Hepatocyte (in vitro differentiated cells): ENCODE data around the gene CEACAM16. TPM values are rescaled to one million over a fixed set of nuclear protein-coding genes. Genes with fewer than 3 reads are reported as not detected.

Experiments used
- DNase-seq: peaks from one replicate; pipeline ENCODE4 v3.0.0-alpha.2; 2016; ENCODE audit warnings: low spot score
- H2AFZ ChIP-seq: fragments of 200-600 bp; sonication (generic); 2 replicates; pipeline ENCODE4 v1.6.0; 2016; ENCODE audit warnings: antibody characterized with exemption, mild to moderate bottlenecking
- H3K27ac ChIP-seq: fragments of 200-600 bp; sonication (generic); 2 replicates; pipeline ENCODE4 v1.5.1; 2016; ENCODE audit warnings: mild to moderate bottlenecking
- H3K27me3 ChIP-seq: fragments of 200-600 bp; sonication (generic); 2 replicates; pipeline ENCODE4 v1.6.1; 2016
- H3K36me3 ChIP-seq: fragments of 200-600 bp; sonication (generic); replicated peaks from 2 replicates; pipeline ENCODE4 v1.5.1; 2016; ENCODE audit warnings: low read depth; ENCODE audit not compliant: insufficient read depth
- H3K4me1 ChIP-seq: fragments of 200-600 bp; sonication (generic); 2 replicates; pipeline ENCODE4 v1.5.1; 2016; ENCODE audit warnings: mild to moderate bottlenecking, moderate library complexity; ENCODE audit not compliant: insufficient read depth
- H3K4me2 ChIP-seq: fragments of 200-600 bp; sonication (generic); 2 replicates; pipeline ENCODE4 v1.6.0; 2016
- H3K4me3 ChIP-seq: fragments of 200-600 bp; sonication (generic); 2 replicates; pipeline ENCODE4 v1.5.1; 2016; ENCODE audit warnings: mild to moderate bottlenecking
- H3K79me2 ChIP-seq: fragments of 200-600 bp; sonication (generic); 2 replicates; pipeline ENCODE4 v1.6.0; 2017; ENCODE audit warnings: mild to moderate bottlenecking
- H3K9me2 ChIP-seq: fragments of 200-600 bp; sonication (generic); replicated peaks from 2 replicates; pipeline ENCODE4 v1.6.0; 2017; ENCODE audit warnings: mild to moderate bottlenecking; ENCODE audit not compliant: insufficient read depth
- H3K9me3 ChIP-seq: fragments of 200-600 bp; sonication (generic); 2 replicates; pipeline ENCODE4 v1.5.1; 2016; ENCODE audit warnings: low read depth, mild to moderate bottlenecking
- H4K20me1 ChIP-seq: fragments of 200-600 bp; sonication (generic); 2 replicates; pipeline ENCODE4 v1.6.0; 2016; ENCODE audit warnings: mild to moderate bottlenecking; ENCODE audit not compliant: insufficient read depth, poor library complexity, severe bottlenecking
- CTCF ChIP-seq: fragments of 200-600 bp; sonication (generic); IDR thresholded peaks from 2 replicates; pipeline ENCODE4 v1.5.1; 2016; ENCODE audit warnings: antibody characterized with exemption, mild to moderate bottlenecking; ENCODE audit not compliant: poor library complexity
- EZH2 ChIP-seq: fragments of 200-600 bp; sonication (generic); IDR thresholded peaks from 2 replicates; pipeline ENCODE4 v1.6.1; 2016; ENCODE audit warnings: antibody characterized with exemption, mild to moderate bottlenecking, borderline replicate concordance
- EZH2phosphoT487 ChIP-seq: fragments of 200-600 bp; sonication (generic); IDR thresholded peaks from one replicate; pipeline ENCODE4 v1.6.1; 2018; ENCODE audit warnings: antibody characterized with exemption, mild to moderate bottlenecking, low read depth, moderate library complexity; ENCODE audit not compliant: unreplicated experiment, severe bottlenecking
- WGBS: methylation state at CpG from one replicate; pipeline ENCODE4 v1.1.6; 2016; ENCODE audit warnings: low lambda C conversion rate; ENCODE audit errors: missing lambda C conversion rate; 5-methylcytosine and 5-hydroxymethylcytosine counted together
- polyA plus RNA-seq: library from polyadenylated mRNA; unstranded; fragments of >200 nt; fragmentation: Nextera tagmentation; extraction: Ambion mirVana; gene quantifications from 2 replicates; pipeline ENCODE4 v1.2.1, GENCODE V29; 2016
- total RNA-seq: library from RNA; depleted of rRNA; stranded (reverse); fragments of >200 nt; gene quantifications from 2 replicates; pipeline ENCODE4 v1.2.3, GENCODE V29; 2014

The CEACAM16 gene
- total and polyA plus RNA-seq, 2 experiments from 2014 or later, result 0.73 TPM; not detected in 1

- Histone ChIP-seq H3K4me1 (peaks cover 41% of the 10 kb centered on the region), H3K36me3 (no peaks in the 10 kb centered on the region)
- TF ChIP-seq EZH2phosphoT487 (no peak), CTCF (no peak), EZH2 (no peak)
These were observed 55.2 kb downstream of the CEACAM16 start for GRCh38 chr19:44753932-44754749.

GRCh38 chr19:44754750-44755080 lies 55.8 kb downstream of the CEACAM16 start:
- TF ChIP-seq EZH2phosphoT487, result no peak
- no peak for TF ChIP-seq EZH2
- TF ChIP-seq CTCF, result no peak
- 47% methylated on average over 11 of the region's 11 CpGs for WGBS
- Histone ChIP-seq H4K20me1 (no peaks in the 10 kb centered on the region), H3K9me2 (no peaks in the 10 kb centered on the region), H3K27me3 (no peaks in the 10 kb centered on the region), H3K36me3 (no peaks in the 10 kb centered on the region), H3K4me1 (peaks cover 41% of the 10 kb centered on the region), H3K9me3 (no peaks in the 10 kb centered on the region), H3K4me2 (peak overlapping the region; percentile 82), H3K4me3 (no peak overlapping the region), H3K27ac (peak overlapping the region; percentile 38), H3K79me2 (peaks cover 33% of the 10 kb centered on the region), H2AFZ (no peak overlapping the region)
- DNase-seq, result no peak

More at GRCh38 chr19:44753932-44754749, 55.2 kb downstream of the CEACAM16 start:
- H3K27me3 ChIP-seq, result no peaks in the 10 kb centered on the region
- H3K27ac ChIP-seq, result peak overlapping the region; percentile 90
- peak; percentile 92 for DNase-seq
- no peaks in the 10 kb centered on the region for H3K9me2 ChIP-seq
- H2AFZ ChIP-seq, result no peak overlapping the region
- peaks cover 39% of the 10 kb centered on the region for H3K79me2 ChIP-seq
- no peaks in the 10 kb centered on the region for H4K20me1 ChIP-seq
- H3K9me3 ChIP-seq, result no peaks in the 10 kb centered on the region
- no peak overlapping the region for H3K4me3 ChIP-seq
- peak overlapping the region; percentile 82 for H3K4me2 ChIP-seq
- 9% methylated on average over 18 of the region's 33 CpGs for WGBS

GRCh38 chr19:44755219-44755618 lies 56.3 kb downstream of the CEACAM16 start:
- no peaks in the 10 kb centered on the region for H3K36me3 ChIP-seq
- H3K9me2 ChIP-seq, result no peaks in the 10 kb centered on the region
- no peak overlapping the region for H2AFZ ChIP-seq
- H4K20me1 ChIP-seq, result no peaks in the 10 kb centered on the region
- no peak for TF ChIP-seq EZH2phosphoT487
- no peak for TF ChIP-seq EZH2
- TF ChIP-seq CTCF, result no peak
- 93% methylated on average over 4 of the region's 4 CpGs for WGBS
- H3K27ac ChIP-seq, result no peak overlapping the region
- no peak overlapping the region for H3K4me3 ChIP-seq
- no peaks in the 10 kb centered on the region for H3K27me3 ChIP-seq
- peaks cover 28% of the 10 kb centered on the region for H3K79me2 ChIP-seq
- no peak for DNase-seq
- H3K4me1 ChIP-seq, result peaks cover 41% of the 10 kb centered on the region
- peak overlapping the region; percentile 82 for H3K4me2 ChIP-seq
- H3K9me3 ChIP-seq, result no peaks in the 10 kb centered on the region
